ENCODE measurements around the gene MUC5AC. TPM values are rescaled to one million over a fixed set of nuclear protein-coding genes. Genes with fewer than 3 reads are reported as not detected.
"Not testable (repeated sequence)": the region's sequence is repeated elsewhere in the genome, so short reads cannot be mapped to it uniquely, and the experiment has no call there.

The MUC5AC gene
- total and polyA plus RNA-seq, 11 donors, result not detected

- DNase-seq; intact Hi-C loops (cut with DNase I): not testable (repeated sequence)
- 93 to 96% (median 96%) methylated on average over 11 to 13 of the region's 14 CpGs for WGBS, 4 donors
These were observed 88.0 kb downstream of the MUC5AC start for GRCh38 chr11:1245717-1246116.

DNA sequence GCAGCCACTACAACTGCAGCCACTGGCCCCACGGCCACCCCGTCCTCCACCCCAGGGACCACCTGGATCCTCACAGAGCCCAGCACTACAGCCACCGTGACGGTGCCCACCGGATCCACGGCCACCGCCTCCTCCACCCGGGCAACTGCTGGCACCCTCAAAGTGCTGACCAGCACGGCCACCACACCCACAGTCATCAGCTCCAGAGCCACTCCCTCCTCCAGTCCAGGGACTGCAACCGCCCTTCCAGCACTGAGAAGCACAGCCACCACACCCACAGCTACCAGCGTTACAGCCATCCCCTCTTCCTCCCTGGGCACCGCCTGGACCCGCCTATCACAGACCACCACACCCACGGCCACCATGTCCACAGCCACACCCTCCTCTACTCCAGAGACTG lies 88.5 kb downstream of the MUC5AC start:
- DNase-seq; intact Hi-C loops (cut with DNase I); H3K9me3 ChIP-seq; H3K4me3 ChIP-seq; H3K27me3 ChIP-seq; ATAC-seq; H3K4me1 ChIP-seq; H3K27ac ChIP-seq; H3K36me3 ChIP-seq: not testable (repeated sequence)
- 88 to 94% (median 91%) methylated on average over 9 to 14 of the region's 14 CpGs for WGBS, 4 donors

More at GRCh38 chr11:1245717-1246116, 88.0 kb downstream of the MUC5AC start:
- H3K9me3 ChIP-seq, ATAC-seq, H3K27me3 ChIP-seq, H3K4me3 ChIP-seq, H3K4me1 ChIP-seq, H3K27ac ChIP-seq, H3K36me3 ChIP-seq: not testable (repeated sequence)

- H3K9me3 ChIP-seq; DNase-seq; ATAC-seq; H3K27me3 ChIP-seq; intact Hi-C loops (cut with DNase I); H3K36me3 ChIP-seq; H3K4me3 ChIP-seq; H3K4me1 ChIP-seq; H3K27ac ChIP-seq: not testable (repeated sequence)
- whole genome bisulfite sequencing, 4 donors, result 89 to 97% (median 92%) methylated on average over 13 to 14 of the region's 14 CpGs
These were observed 89.3 kb downstream of the MUC5AC start for GRCh38 chr11:1247026-1247425.

DNA sequence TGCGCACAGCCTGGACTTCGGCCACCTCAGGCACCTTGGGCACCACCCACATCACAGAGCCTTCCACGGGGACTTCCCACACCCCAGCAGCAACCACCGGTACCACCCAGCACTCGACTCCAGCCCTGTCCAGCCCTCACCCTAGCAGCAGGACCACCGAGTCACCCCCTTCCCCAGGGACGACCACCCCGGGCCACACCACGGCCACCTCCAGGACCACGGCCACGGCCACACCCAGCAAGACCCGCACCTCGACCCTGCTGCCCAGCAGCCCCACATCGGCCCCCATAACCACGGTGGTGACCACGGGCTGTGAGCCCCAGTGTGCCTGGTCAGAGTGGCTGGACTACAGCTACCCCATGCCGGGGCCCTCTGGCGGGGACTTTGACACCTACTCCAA lies 91.2 kb downstream of the MUC5AC start:
- intact Hi-C loops (cut with DNase I); H3K27ac ChIP-seq; H3K9me3 ChIP-seq; DNase-seq; H3K4me1 ChIP-seq; H3K4me3 ChIP-seq; H3K27me3 ChIP-seq; ATAC-seq; H3K36me3 ChIP-seq: not testable (repeated sequence)
- WGBS, 4 donors, result 95 to 96% methylated on average over 12 to 13 of the region's 18 CpGs; no CpG with 5 or more reads in 2 of the 4 donors

GRCh38 chr11:1250411-1250810 lies 92.7 kb downstream of the MUC5AC start:
- WGBS, 4 donors, result 93 to 100% (median 97%) methylated on average over 4 of the region's 12 CpGs

More at GRCh38 chr11:1250411-1250810, 92.7 kb downstream of the MUC5AC start:
- intact Hi-C loops (cut with DNase I); ATAC-seq; H3K27me3 ChIP-seq; H3K36me3 ChIP-seq; H3K9me3 ChIP-seq; H3K4me3 ChIP-seq; H3K4me1 ChIP-seq; H3K27ac ChIP-seq: not testable (repeated sequence)
- peak in 1 of 5 donors; percentile 7 for DNase-seq

Other genes starting within 250 kb of the MUC5AC start
- 10 to 100 TPM; 42.0 to 87.7 (median 58.9) TPM for gene CHID1, start 247.1 kb upstream of the MUC5AC start, total RNA-seq
- gene CHID1, start 247.1 kb upstream of the MUC5AC start, polyA plus RNA-seq, result 10 to 100 TPM; 30.8 to 55.3 TPM
- gene AP2A2, start 232.1 kb upstream of the MUC5AC start, total RNA-seq, result 10 to 100 TPM; 30.2 to 71.4 (median 40.0) TPM
- 10 to 100 TPM; 20.4 to 28.7 TPM for gene AP2A2, start 232.1 kb upstream of the MUC5AC start, polyA plus RNA-seq
- gene MUC6, start 121.2 kb upstream of the MUC5AC start, total RNA-seq, result not detected
- gene MUC6, start 121.2 kb upstream of the MUC5AC start, polyA plus RNA-seq, result under 1 TPM; 0.04 to 0.06 TPM
- under 1 TPM in 1 of 9 donors, not detected in 8; 0.07 TPM for gene MUC2, start 83.1 kb upstream of the MUC5AC start, total RNA-seq
- gene MUC2, start 83.1 kb upstream of the MUC5AC start, polyA plus RNA-seq, result under 1 TPM in 1 of 2 donors, not detected in 1; 0.01 TPM
- not detected for gene MUC5B, start 65.1 kb downstream of the MUC5AC start, total RNA-seq
- gene MUC5B, start 65.1 kb downstream of the MUC5AC start, polyA plus RNA-seq, result under 1 TPM in 1 of 2 donors, not detected in 1; 0.01 TPM
- 10 to 100 TPM; 36.9 to 57.2 (median 44.9) TPM for gene TOLLIP, start 151.7 kb downstream of the MUC5AC start, total RNA-seq
- gene TOLLIP, start 151.7 kb downstream of the MUC5AC start, polyA plus RNA-seq, result 10 to 100 TPM; 27.4 to 49.6 TPM
- under 1 TPM in 8 of 9 donors, not detected in 1; 0.16 to 0.85 (median 0.61) TPM for gene BRSK2, start 232.0 kb downstream of the MUC5AC start, total RNA-seq
- gene BRSK2, start 232.0 kb downstream of the MUC5AC start, polyA plus RNA-seq, result 1 to 10 TPM in 1 of 2 donors, under 1 TPM in 1; 0.26 to 1.3 TPM

Data from heart left ventricle (tissue), 16 donors.